Body of pancreas (tissue), 4 donors: ENCODE results near the gene USP10.

Experiments used
- POLR2A ChIP-seq, 3 donors: fragments of 450-650 bp; IDR thresholded peaks; one replicate each; pipeline ENCODE4 v1.6.1; 2016; ENCODE audit warnings: antibody characterized with exemption in 3 of 3, mild to moderate bottlenecking in 2 of 3
- TF ChIP-seq, protein P1 (sequence below), 7 experiments: fragments of 450-650 bp in 4 of 7; fragments of 200-600 bp in 3 of 7; sonication (generic) in 3 of 7; IDR thresholded peaks; one replicate each; pipeline ENCODE4 v1.5.1; 2016 to 2019; ENCODE audit warnings: antibody characterized with exemption in 7 of 7

DNA sequence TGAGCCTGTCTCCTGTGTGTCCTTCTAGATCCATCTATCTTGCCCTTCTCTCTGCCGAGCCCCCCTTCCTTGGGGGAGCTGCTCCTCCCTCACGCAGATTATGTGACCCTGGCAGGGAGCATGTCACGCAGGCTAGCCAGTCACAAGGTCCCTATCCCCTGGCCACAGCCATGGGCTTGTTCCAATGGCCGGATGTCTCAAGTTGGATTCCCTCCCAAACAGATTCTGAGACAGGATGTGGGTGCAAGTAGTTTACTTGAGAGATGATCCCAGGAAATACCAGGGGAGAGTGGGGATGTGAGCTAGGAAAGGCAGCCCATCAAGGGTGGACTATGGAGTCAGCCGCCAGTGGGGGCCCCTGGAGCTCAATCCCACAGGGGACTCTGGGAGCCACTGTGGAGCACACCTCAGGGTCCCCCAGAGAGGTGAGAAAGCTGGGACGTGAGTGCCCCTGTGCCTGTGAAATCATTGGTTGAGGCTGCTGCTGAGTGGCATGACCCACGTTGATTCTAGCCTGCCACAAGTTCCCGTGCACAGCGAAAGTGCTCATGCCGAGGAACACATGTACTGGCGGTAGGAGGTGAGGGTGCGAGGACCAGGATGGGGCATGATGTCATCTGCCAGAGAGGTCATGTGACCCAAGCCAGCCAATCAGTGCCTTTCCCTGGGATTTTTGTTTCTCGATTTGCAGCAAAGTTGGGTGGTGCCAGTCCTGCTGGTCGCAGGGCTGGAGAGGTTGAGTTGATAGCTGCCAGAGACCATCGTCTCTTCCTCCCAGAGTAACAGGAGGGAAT, 113.5 kb downstream of the USP10 start:
- TF ChIP-seq POLR2A (IDR thresholded peaks at IDR 0.05) = no peak
- TF ChIP-seq, protein P1, sequence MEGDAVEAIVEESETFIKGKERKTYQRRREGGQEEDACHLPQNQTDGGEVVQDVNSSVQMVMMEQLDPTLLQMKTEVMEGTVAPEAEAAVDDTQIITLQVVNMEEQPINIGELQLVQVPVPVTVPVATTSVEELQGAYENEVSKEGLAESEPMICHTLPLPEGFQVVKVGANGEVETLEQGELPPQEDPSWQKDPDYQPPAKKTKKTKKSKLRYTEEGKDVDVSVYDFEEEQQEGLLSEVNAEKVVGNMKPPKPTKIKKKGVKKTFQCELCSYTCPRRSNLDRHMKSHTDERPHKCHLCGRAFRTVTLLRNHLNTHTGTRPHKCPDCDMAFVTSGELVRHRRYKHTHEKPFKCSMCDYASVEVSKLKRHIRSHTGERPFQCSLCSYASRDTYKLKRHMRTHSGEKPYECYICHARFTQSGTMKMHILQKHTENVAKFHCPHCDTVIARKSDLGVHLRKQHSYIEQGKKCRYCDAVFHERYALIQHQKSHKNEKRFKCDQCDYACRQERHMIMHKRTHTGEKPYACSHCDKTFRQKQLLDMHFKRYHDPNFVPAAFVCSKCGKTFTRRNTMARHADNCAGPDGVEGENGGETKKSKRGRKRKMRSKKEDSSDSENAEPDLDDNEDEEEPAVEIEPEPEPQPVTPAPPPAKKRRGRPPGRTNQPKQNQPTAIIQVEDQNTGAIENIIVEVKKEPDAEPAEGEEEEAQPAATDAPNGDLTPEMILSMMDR (IDR thresholded peaks at IDR 0.05) = no peak
